Measurements from ENCODE around the gene XPC.

DNA sequence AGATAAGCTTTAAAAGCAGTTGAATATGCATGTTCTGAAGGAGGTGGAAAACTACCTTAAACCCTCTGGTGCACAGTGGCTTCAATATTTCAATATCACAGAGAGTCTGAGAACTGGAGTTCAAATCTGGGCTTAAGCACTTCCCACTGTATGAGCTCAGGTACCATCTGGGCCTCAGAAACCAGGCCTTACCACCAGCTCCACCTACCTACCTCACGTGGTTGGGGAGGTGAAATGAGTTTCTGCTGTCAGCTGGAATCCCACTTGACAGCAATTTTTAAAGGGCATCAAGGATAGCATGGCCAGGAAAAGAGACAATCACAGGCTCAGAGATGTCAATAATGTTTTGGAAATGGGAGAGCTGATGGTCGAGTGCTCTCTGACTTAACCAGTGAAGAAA, 58.8 kb downstream of the XPC start:
- TF ChIP-seq TAF1 (IDR thresholded peaks at IDR 0.05; ENCODE audit: borderline replicate concordance, low read depth, low read length) (no peak), POLR2A (IDR thresholded peaks at IDR 0.05; ENCODE audit: low read depth, low read length) (no peak), POLR2AphosphoS5 (IDR thresholded peaks at IDR 0.05; ENCODE audit: low read depth, low read length) (no peak)

Measured in GM12892 (cell line).